Hippocampal formation (tissue), 2 donors: ENCODE measurements around the gene KCNJ3.

Experiments used
- DNase-seq, 2 donors: peaks; one replicate each; lab custom pipeline; 2025; lab: John Stamatoyannopoulos, UW

Gene KCNJ3

GRCh38 chr2:154706660-154707059 lies 8.2 kb downstream of the KCNJ3 start:
- no peak for DNase-seq

DNA sequence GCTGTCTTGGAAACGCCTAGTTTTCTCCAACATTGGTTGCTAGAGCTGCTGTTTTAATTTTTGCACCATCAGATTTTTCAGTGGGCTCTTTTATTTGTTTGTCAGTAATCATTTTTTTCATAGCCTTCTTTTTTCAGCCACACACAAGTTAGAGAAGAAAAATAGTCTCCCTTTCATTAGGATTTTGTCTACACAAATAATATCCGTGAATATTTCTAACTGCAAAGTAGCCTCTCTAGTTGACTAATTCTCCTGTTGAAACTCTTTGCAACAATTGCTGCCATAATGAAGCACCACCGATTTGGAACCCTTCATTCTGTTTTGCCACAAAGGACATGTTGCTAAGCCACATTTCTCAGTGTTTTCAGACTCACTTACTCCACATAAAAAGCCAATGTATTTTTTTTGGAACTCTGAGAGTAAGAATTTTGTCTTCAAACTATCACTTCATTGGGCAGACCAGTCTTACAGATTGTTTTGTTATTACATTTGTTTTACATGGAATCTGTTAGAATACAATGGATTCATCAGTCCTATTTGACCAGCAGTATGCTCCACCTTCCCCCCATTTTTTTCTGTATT lies 9.6 kb downstream of the KCNJ3 start:
- no peak for DNase-seq

DNA sequence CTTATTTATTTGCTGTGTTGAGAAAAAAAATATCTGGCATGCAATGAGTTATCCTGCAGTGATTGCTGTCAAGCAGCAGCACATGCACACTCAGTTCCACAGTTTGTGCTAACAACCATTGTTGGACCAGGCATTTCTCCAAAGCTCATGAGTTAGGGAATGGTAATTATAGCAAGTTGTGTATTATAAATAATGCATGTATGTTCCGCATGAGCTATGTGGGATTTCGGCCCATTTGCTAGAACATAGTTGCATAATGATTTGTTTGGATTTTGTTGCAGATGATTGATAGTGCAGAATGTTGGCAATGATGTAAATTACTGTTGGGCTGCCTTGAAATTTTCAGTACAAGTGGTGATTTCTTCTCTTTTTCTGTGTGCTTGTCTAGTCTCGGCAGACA lies 10.7 kb downstream of the KCNJ3 start:
- peak in 1 of 2 donors; percentile 8 for DNase-seq

- no peak for DNase-seq
Measured at GRCh38 chr2:154710078-154710477, 11.6 kb downstream of the KCNJ3 start.

GRCh38 chr2:154710685-154711084 lies 12.2 kb downstream of the KCNJ3 start:
- no peak for DNase-seq

DNA sequence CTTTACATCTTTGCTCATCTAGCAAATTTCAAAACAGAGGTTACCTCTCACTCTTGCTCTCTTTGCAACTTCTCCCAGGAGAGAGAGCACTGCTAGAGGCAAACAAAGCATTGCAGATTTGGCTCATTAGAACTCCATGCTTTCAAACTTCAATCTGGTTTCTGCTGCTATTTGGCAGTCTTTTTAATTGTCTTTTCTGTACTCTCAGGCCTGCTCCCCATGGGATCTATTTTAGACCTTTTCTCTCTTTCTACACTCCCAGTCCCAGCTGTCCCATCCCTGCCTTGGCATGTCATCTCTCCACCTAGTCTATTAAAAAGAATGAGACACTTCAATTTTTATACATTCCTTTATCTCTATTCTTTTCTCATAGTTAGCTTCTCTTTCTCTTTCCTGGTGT lies 15.2 kb downstream of the KCNJ3 start:
- DNase-seq: no peak

DNA sequence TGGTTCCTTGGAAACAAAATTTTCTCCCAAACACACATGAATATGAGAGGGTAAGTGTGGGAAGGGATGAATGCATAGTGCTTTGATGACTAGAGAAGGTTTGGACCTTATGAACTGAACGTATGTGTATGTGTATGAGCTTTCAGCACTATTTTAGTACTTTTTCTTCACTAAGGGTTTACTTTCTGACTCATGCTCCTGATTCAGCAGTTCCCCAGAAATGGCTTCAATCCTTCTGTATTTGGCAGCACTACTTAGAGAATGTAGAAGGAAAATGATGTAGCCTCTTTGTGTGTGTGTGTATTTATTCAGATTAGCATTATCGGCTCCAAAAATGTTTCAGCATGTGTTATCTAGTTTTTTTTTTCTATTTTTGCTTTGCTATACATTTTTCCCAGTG lies 22.2 kb downstream of the KCNJ3 start:
- no peak for DNase-seq

DNA sequence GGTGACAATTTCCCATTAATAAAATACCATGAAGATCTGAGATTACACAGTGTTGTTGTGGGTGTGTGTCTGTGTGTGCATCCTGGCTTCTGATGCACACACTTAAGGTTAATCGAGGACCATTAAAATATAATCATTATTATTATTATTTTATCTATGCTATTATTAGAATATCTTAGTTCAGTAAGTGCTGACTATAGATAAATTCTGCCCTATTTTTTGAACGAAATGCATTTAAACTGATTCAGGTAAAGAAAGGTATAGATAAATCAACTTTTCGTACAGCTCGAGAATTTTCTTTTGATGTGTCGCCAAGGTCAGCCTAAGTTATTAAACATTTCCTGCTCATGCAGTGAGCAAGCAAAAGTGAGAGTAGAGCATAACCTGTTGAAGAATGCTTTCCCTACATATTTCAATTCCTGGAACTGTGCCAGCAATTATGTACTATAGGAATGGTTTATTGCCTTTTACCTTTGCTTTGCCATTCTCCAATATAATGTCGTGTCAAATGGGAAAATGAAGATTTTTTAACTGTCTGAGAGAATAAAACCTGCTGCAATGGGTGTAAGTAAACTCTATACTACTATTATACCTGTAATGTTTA lies 25.8 kb downstream of the KCNJ3 start:
- no peak for DNase-seq

- no peak for DNase-seq
Measured at GRCh38 chr2:154740361-154740760, 41.9 kb downstream of the KCNJ3 start.

DNA sequence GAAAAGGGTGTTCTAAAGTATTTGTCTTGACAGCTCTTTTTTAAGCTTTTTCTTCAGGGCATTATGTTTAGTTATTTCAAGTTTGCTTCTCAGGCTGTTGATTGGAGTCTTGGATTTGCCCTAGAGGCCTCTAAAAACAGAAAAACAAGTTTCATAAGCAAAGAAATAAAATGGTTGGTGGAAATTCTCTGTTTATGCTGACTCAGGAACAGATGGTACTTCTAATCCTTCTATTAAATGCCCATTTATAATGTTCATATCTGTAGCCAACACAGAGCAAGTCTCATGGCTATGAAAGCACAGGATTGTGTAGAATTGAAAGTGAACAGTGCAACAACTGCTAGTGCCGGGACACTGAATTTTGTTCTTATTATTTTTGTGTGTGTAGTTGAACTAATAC lies 60.4 kb downstream of the KCNJ3 start:
- DNase-seq: no peak

GRCh38 chr2:154762638-154763037 lies 64.1 kb downstream of the KCNJ3 start:
- DNase-seq: no peak

- no peak for DNase-seq
Measured at GRCh38 chr2:154771664-154772284, 73.3 kb downstream of the KCNJ3 start.

GRCh38 chr2:154776825-154777224 lies 78.3 kb downstream of the KCNJ3 start:
- no peak for DNase-seq

DNA sequence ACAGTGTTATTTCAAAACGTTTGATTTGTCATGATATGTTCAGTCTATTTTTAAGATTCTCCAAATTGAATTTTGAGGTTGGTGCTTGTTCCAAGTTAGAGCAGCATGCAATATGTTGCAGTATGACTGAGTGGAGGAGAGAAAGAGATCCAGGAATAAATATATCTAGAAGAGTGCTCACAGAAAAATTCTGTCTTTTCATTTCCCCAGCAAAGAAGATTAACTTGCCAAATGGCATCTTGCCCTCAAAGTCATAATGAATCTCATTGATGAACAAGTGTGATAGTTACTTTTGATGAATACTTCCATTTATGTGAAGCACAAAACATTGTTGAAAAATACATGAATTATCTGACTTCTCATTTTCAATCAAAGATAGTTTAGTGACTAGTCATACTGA lies 95.9 kb downstream of the KCNJ3 start:
- peak in 1 of 2 donors; percentile 50 for DNase-seq

DNA sequence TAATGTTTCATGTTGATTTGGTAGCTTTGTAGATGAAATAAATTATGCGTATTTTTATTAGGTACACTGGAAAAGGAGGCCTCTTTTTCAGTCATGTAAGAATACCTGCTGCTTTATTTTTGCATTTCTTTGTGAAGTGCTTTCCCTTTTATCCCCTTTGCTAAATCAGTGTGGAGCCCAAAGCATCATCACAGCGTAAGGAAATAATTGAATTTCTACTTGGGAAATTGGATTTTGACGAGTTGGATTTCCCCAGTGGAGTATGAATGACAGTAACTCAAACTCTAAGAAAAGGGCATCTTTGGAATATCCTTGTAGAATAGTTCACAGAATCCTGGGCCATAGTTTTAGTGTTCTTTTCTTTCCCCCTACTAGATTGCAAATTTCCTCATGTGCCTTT lies 97.2 kb downstream of the KCNJ3 start:
- DNase-seq: no peak

- DNase-seq: no peak
Measured at GRCh38 chr2:154804451-154804850, 106.0 kb downstream of the KCNJ3 start.

GRCh38 chr2:154813636-154814035 lies 115.1 kb downstream of the KCNJ3 start:
- DNase-seq: peak in 1 of 2 donors; percentile 18

GRCh38 chr2:154814856-154815255 lies 116.4 kb downstream of the KCNJ3 start:
- DNase-seq: no peak

- no peak for DNase-seq
Measured at GRCh38 chr2:154825358-154825757, 126.9 kb downstream of the KCNJ3 start.

GRCh38 chr2:154826827-154827226 lies 128.3 kb downstream of the KCNJ3 start:
- no peak for DNase-seq

- DNase-seq: no peak
Measured at GRCh38 chr2:154827286-154827685, 128.8 kb downstream of the KCNJ3 start.

- no peak for DNase-seq
Measured at GRCh38 chr2:154832711-154833110, 134.2 kb downstream of the KCNJ3 start.

GRCh38 chr2:154836632-154837031 lies 138.1 kb downstream of the KCNJ3 start:
- no peak for DNase-seq

DNA sequence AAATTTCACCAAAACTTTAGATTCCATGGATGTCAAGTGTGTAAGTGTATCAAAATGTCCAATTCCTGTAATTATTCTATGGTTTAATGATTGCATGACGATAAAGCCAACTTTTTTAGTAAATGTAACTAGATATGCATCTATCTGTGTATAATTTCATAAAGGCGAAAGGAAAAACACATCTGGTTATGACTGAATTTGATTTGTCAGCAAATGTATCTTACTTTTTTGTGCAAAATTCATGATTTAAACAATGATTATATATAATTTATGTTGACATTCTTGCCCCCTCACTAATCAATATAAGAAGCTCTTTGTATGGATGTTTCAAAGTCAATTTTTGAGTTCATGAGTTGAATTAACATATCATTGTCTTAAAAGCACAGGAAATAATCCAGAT lies 138.5 kb downstream of the KCNJ3 start:
- DNase-seq: no peak
